H1 (cell line): ENCODE measurements around the gene CFAP141. TPM values are rescaled to one million over a fixed set of nuclear protein-coding genes. Genes with fewer than 3 reads are reported as not detected.

Experiments used
- CTCF ChIA-PET: fragments of 300-600 bp; sonication (Branson Sonifier 250); formaldehyde crosslinking; loops from one replicate; lab custom pipeline; 2021; ENCODE audit not compliant: partially characterized antibody; lab: Charles Lee
- POLR2A ChIA-PET: fragments of 300-600 bp; sonication (Branson Sonifier 250); formaldehyde crosslinking; loops from one replicate; lab custom pipeline; 2021; ENCODE audit warnings: inconsistent platforms; ENCODE audit not compliant: partially characterized antibody; lab: Charles Lee
- DNase-seq, 2 experiments: peaks; one replicate each; pipeline versions ENCODE4 v3.0.0 to v3.0.0-alpha.2; 2010 to 2022; ENCODE audit warnings: low spot score in 2 of 2, low read depth in 1 of 2, mixed read lengths in 1 of 2
- FAIRE-seq: peaks from 2 replicates; lab custom pipeline; 2011; peaks lifted over from hg19 to GRCh38; lab: Jason Lieb, UNC
- H2AFZ ChIP-seq: 2 replicates; pipeline ENCODE4 v1.8.1; 2012; ENCODE audit warnings: low read length, inconsistent platforms
- H2AK5ac ChIP-seq: 2 replicates; pipeline ENCODE4 v1.6.1; 2013; ENCODE audit warnings: low read depth, low read length
- H2BK120ac ChIP-seq: replicated peaks from 2 replicates; pipeline ENCODE3; 2013; ENCODE audit warnings: low read depth, low read length, inconsistent platforms
- H2BK12ac ChIP-seq: 2 replicates; pipeline ENCODE4 v1.6.1; 2013; ENCODE audit warnings: low read depth, low read length
- H2BK15ac ChIP-seq: 2 replicates; pipeline ENCODE4 v1.6.1; 2013; ENCODE audit warnings: low read length
- H2BK20ac ChIP-seq: 2 replicates; pipeline ENCODE4 v1.6.1; 2013; ENCODE audit warnings: low read length
- H2BK5ac ChIP-seq: 2 replicates; pipeline ENCODE4 v1.6.1; 2013; ENCODE audit warnings: low read depth, low read length
- H3K14ac ChIP-seq: 2 replicates; pipeline ENCODE4 v1.6.1; 2013; ENCODE audit warnings: inconsistent platforms; ENCODE audit not compliant: insufficient read length
- H3K18ac ChIP-seq: 2 replicates; pipeline ENCODE4 v1.6.1; 2013; ENCODE audit warnings: low read length; ENCODE audit errors: extremely low read depth
- H3K23ac ChIP-seq: 2 replicates; pipeline ENCODE4 v1.6.1; 2013; ENCODE audit warnings: inconsistent platforms; ENCODE audit not compliant: insufficient read length
- H3K23me2 ChIP-seq: 2 replicates; pipeline ENCODE4 v1.6.1; 2013; ENCODE audit warnings: low read depth, low read length
- H3K27ac ChIP-seq: 2 replicates; pipeline ENCODE4 v1.6.1; 2011; ENCODE audit warnings: low read depth, low read length, inconsistent platforms
- H3K27me3 ChIP-seq, 4 experiments: replicated peaks in 1 of 4; 1 replicate in 1 of 4; 2 replicates in 3 of 4; pipeline versions ENCODE4 v1.6.1 to v1.8.1; 2011 to 2013; ENCODE audit warnings: low read length in 3 of 4, mild to moderate bottlenecking in 3 of 4, inconsistent platforms in 2 of 4, mixed read lengths in 2 of 4, moderate library complexity in 1 of 4; ENCODE audit not compliant: control insufficient read depth in 3 of 4, insufficient read depth in 3 of 4; ENCODE audit errors: extremely low read depth in 1 of 4
- H3K36me3 ChIP-seq, 4 experiments: 2 replicates each; pipeline versions ENCODE4 v1.6.1 to v1.8.1; 2011 to 2013; ENCODE audit warnings: mild to moderate bottlenecking in 4 of 4, low read length in 3 of 4, moderate library complexity in 2 of 4, control low read depth in 1 of 4, inconsistent platforms in 1 of 4; ENCODE audit not compliant: insufficient read depth in 4 of 4, control insufficient read depth in 2 of 4
- H3K4ac ChIP-seq: replicated peaks from 2 replicates; pipeline ENCODE3; 2013; ENCODE audit warnings: low read length, low read depth, mixed read lengths, inconsistent platforms; ENCODE audit not compliant: insufficient read length
- H3K4me1 ChIP-seq, 4 experiments: replicated peaks in 1 of 4; 1 replicate in 1 of 4; 2 replicates in 3 of 4; pipeline versions ENCODE4 v1.6.1 to v1.8.1; 2011 to 2013; ENCODE audit warnings: low read length in 3 of 4, inconsistent platforms in 2 of 4, mixed read lengths in 1 of 4; ENCODE audit not compliant: insufficient read depth in 4 of 4, control insufficient read depth in 3 of 4
- H3K4me2 ChIP-seq, 2 experiments: 2 replicates each; pipeline versions ENCODE4 v1.6.1 to v1.8.1; 2011 to 2013; ENCODE audit warnings: low read depth in 2 of 2, low read length in 2 of 2, control low read depth in 1 of 2, inconsistent platforms in 1 of 2, mild to moderate bottlenecking in 1 of 2; ENCODE audit not compliant: insufficient read depth in 1 of 2
- H3K4me3 ChIP-seq, 4 experiments: fragments of 200-600, 300-600 bp in 1 of 4; sonication (generic), shearing (Covaris generic), sonication (Bioruptor Twin) in 1 of 4; 2 replicates each; pipeline versions ENCODE4 v1.5.1 to v1.8.1; 2011 to 2016; ENCODE audit warnings: low read length in 4 of 4, low read depth in 3 of 4, control low read depth in 2 of 4, inconsistent platforms in 2 of 4, mild to moderate bottlenecking in 2 of 4, mixed read lengths in 1 of 4, moderate library complexity in 1 of 4; ENCODE audit not compliant: insufficient read depth in 2 of 4; ENCODE audit errors: extremely low read depth in 1 of 4
- H3K56ac ChIP-seq: replicated peaks from 2 replicates; pipeline ENCODE3; 2013; ENCODE audit warnings: low read depth, mild to moderate bottlenecking, mixed read lengths, low read length, inconsistent platforms; ENCODE audit not compliant: insufficient read length
- H3K79me1 ChIP-seq: 2 replicates; pipeline ENCODE4 v1.6.1; 2013; ENCODE audit warnings: low read depth, low read length, control low read depth
- H3K79me2 ChIP-seq, 2 experiments: 2 replicates each; pipeline versions ENCODE4 v1.6.1 to v1.8.1; 2012 to 2013; ENCODE audit warnings: low read length in 2 of 2, mild to moderate bottlenecking in 2 of 2, inconsistent platforms in 1 of 2; ENCODE audit not compliant: insufficient read depth in 2 of 2, control insufficient read depth in 1 of 2
- H3K9ac ChIP-seq, 4 experiments: replicated peaks in 1 of 4; 1 replicate in 1 of 4; 2 replicates in 3 of 4; pipeline versions ENCODE4 v1.6.1 to v1.8.1; 2011 to 2013; ENCODE audit warnings: low read depth in 3 of 4, low read length in 3 of 4, control low read depth in 2 of 4, mild to moderate bottlenecking in 2 of 4, moderate library complexity in 2 of 4, inconsistent platforms in 1 of 4; ENCODE audit errors: extremely low read depth in 1 of 4
- H3K9me3 ChIP-seq, 2 experiments: 2 replicates each; pipeline versions ENCODE4 v1.6.1 to v1.8.1; 2012 to 2013; ENCODE audit warnings: mild to moderate bottlenecking in 2 of 2, moderate library complexity in 2 of 2, control low read depth in 1 of 2, inconsistent platforms in 1 of 2, low read depth in 1 of 2, low read length in 1 of 2, mixed read lengths in 1 of 2; ENCODE audit not compliant: insufficient read depth in 2 of 2
- H4K20me1 ChIP-seq, 2 experiments: replicated peaks in 1 of 2; 2 replicates each; pipeline versions ENCODE3 to v1.8.1; 2011 to 2013; ENCODE audit warnings: inconsistent platforms in 2 of 2, low read length in 2 of 2, mild to moderate bottlenecking in 1 of 2; ENCODE audit not compliant: insufficient read depth in 2 of 2, control insufficient read depth in 1 of 2
- H4K5ac ChIP-seq: 2 replicates; pipeline ENCODE4 v1.6.1; 2013; ENCODE audit warnings: low read length, low read depth, mixed read lengths, inconsistent platforms; ENCODE audit not compliant: insufficient read length
- H4K8ac ChIP-seq: 2 replicates; pipeline ENCODE4 v1.8.0; 2013; ENCODE audit warnings: mild to moderate bottlenecking, moderate library complexity, low read length, inconsistent platforms; ENCODE audit not compliant: insufficient read depth; ENCODE audit errors: extremely low read depth
- H4K91ac ChIP-seq: replicated peaks from 2 replicates; pipeline ENCODE3; 2013; ENCODE audit warnings: low read length, mixed read lengths, inconsistent platforms; ENCODE audit not compliant: insufficient read length
- BACH1 ChIP-seq: IDR thresholded peaks from 2 replicates; pipeline ENCODE4 v1.6.1; 2012; ENCODE audit warnings: low read length, improper control_type of control experiment
- CBX8 ChIP-seq: fragments of 300-800, 300-1000 bp; sonication (generic); IDR thresholded peaks from 2 replicates; pipeline ENCODE4 v1.7.1; 2016; ENCODE audit warnings: low read depth, low read length, borderline replicate concordance
- CHD2 ChIP-seq: IDR thresholded peaks from 2 replicates; pipeline ENCODE4 v1.6.1; 2012; ENCODE audit warnings: low read length, improper control_type of control experiment
- EGR1 ChIP-seq: IDR thresholded peaks from 2 replicates; pipeline ENCODE4 v1.6.1; 2011; ENCODE audit warnings: low read depth, low read length, borderline replicate concordance
- EZH2 ChIP-seq: fragments of 200-600 bp; sonication (generic); IDR thresholded peaks from 2 replicates; pipeline ENCODE4 v1.7.1; 2012; ENCODE audit warnings: low read depth, mild to moderate bottlenecking, moderate library complexity, low read length, inconsistent platforms; ENCODE audit not compliant: severe bottlenecking
- GTF2F1 ChIP-seq: IDR thresholded peaks from 2 replicates; pipeline ENCODE4 v1.6.1; 2012; ENCODE audit warnings: low read depth, low read length, improper control_type of control experiment, borderline replicate concordance
- HDAC2 ChIP-seq, 2 experiments: fragments of 300-600 bp in 1 of 2; sonication (generic) in 1 of 2; IDR thresholded peaks; 2 replicates each; pipeline ENCODE4 v1.6.1; 2011 to 2012; ENCODE audit warnings: low read depth in 2 of 2, low read length in 2 of 2, mild to moderate bottlenecking in 2 of 2, moderate library complexity in 2 of 2, borderline replicate concordance in 1 of 2, inconsistent platforms in 1 of 2
- JUN ChIP-seq: IDR thresholded peaks from 2 replicates; pipeline ENCODE4 v1.6.1; 2011; ENCODE audit warnings: low read depth, mild to moderate bottlenecking, improper control_type of control experiment, low read length
- KDM4A ChIP-seq: IDR thresholded peaks from one replicate; pipeline ENCODE4 v1.7.1; 2012; ENCODE audit warnings: low read depth, mild to moderate bottlenecking, moderate library complexity, low read length, inconsistent platforms; ENCODE audit not compliant: severe bottlenecking
- NRF1 ChIP-seq: IDR thresholded peaks from 2 replicates; pipeline ENCODE4 v1.6.1; 2011; ENCODE audit warnings: mild to moderate bottlenecking, low read depth, low read length, improper control_type of control experiment
- RAD21 ChIP-seq, 2 experiments: IDR thresholded peaks in 1 of 2; conservative IDR thresholded peaks in 1 of 2; 2 replicates each; pipeline ENCODE4 v1.6.1; 2011; ENCODE audit warnings: low read depth in 2 of 2, low read length in 2 of 2, improper control_type of control experiment in 1 of 2, inconsistent platforms in 1 of 2, mild to moderate bottlenecking in 1 of 2, moderate library complexity in 1 of 2
- SAP30 ChIP-seq: fragments of 300-600 bp; sonication (generic); IDR thresholded peaks from 2 replicates; pipeline ENCODE4 v1.7.1; 2012; ENCODE audit warnings: low read length, moderate library complexity, mild to moderate bottlenecking, inconsistent platforms; ENCODE audit not compliant: insufficient read depth, insufficient replicate concordance
- SP2 ChIP-seq: IDR thresholded peaks from 2 replicates; pipeline ENCODE4 v1.6.1; 2012; ENCODE audit warnings: mild to moderate bottlenecking, low read length, inconsistent platforms
- WGBS, 2 experiments: shearing (Covaris generic) in 1 of 2; methylation state at CpG; one replicate each; pipeline versions ENCODE4 v1.1.6 to v1.1.7; 2013 to 2015; ENCODE audit warnings: low lambda C conversion rate in 2 of 2, mixed read lengths in 2 of 2, inconsistent platforms in 1 of 2, low coverage in 1 of 2, missing lambda C conversion rate in 1 of 2; ENCODE audit not compliant: insufficient replicate concordance in 2 of 2, insufficient coverage in 1 of 2, insufficient read length in 1 of 2; ENCODE audit errors: extremely low coverage in 1 of 2, missing lambda C conversion rate in 1 of 2; 5-methylcytosine and 5-hydroxymethylcytosine counted together
- polyA plus RNA-seq, 7 experiments: library from polyadenylated mRNA; depleted of rRNA in 3 of 7; stranded (reverse) in 5 of 7; unstranded in 2 of 7; fragments of >200 nt in 5 of 7; fragments of 200-250 nt in 2 of 7; gene quantifications; 1 replicate in 5 of 7; 2 replicates in 1 of 7; 4 replicates in 1 of 7; pipeline versions ENCODE4 v1.2.1 to v1.2.3, GENCODE V29; 2011 to 2013; ENCODE audit warnings: missing spikeins in 2 of 7, mixed read lengths in 2 of 7
- total RNA-seq: library from RNA; stranded (reverse); fragmentation: NEBNext Ultra II Directional; extraction: Animal tissue kit (Norgen Biotek cat#: 25700); gene quantifications from 2 replicates; pipeline ENCODE4 v1.2.1, GENCODE V29; 2021

Gene CFAP141
- total and polyA plus RNA-seq, 2 of the 8 experiments (the other 6 are each of a cell fraction or from before 2014, with no cell fraction given): not detected

DNA sequence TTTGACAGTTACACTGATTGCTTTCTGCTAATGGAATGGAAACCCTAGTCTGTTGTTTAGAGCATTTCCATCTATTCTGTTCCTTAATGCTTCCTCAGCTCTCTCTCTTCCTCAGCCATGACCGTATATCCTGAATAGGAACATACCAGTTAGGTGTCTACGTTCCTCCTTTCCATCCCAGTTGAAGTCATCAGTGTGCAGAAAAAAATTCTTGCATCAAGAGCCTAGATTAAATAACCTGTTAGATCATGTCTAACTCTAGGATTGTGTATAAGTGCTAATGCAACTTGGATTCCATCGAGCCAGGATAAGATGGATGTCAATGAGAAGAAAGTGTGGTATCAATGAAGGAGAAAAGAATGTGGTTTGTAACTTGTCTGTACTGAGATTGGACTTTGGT, 33.4 kb upstream of the CFAP141 start:
- Histone ChIP-seq H3K4ac (no peak overlapping the region), H3K14ac (no peak overlapping the region), H3K79me1 (no peaks in the 10 kb centered on the region), H3K9me3 (no peaks in the 10 kb centered on the region), H2BK15ac (no peak overlapping the region), H3K23ac (no peak overlapping the region), H2BK12ac (no peak overlapping the region), H2AK5ac (no peak overlapping the region), H2BK120ac (no peak overlapping the region), H3K18ac (no peak overlapping the region), H2AFZ (no peak overlapping the region), H3K36me3 (peaks cover 36 to 92% (median 85%) of the 10 kb centered on the region in 4 experiments), H4K8ac (no peak overlapping the region), H3K4me3 (no peak overlapping the region), H3K79me2 (peaks cover 4 to 59% of the 10 kb centered on the region in 2 experiments; a peak in 3 of 4 replicates), H3K23me2 (no peaks in the 10 kb centered on the region), H4K20me1 (peaks cover 5% of the 10 kb centered on the region in 2 experiments), H3K4me2 (no peak overlapping the region), H3K4me1 (no peaks in the 10 kb centered on the region), H3K56ac (no peak overlapping the region), H3K9ac (no peak overlapping the region), H2BK20ac (no peak overlapping the region), H4K5ac (no peak overlapping the region), H3K27me3 (no peaks in the 10 kb centered on the region), H4K91ac (no peak overlapping the region), H2BK5ac (no peak overlapping the region), H3K27ac (no peak overlapping the region)
- CTCF ChIA-PET: no interaction called here
- POLR2A ChIA-PET: interaction anchor here (0.7 to 1.9 kb wide), 7 partner anchors 17 to 77 kb away, joined by 3 to 7 read pairs (median 3); no protein-coding TSS in a partner anchor
- no peak for TF ChIP-seq SAP30
- no peak for TF ChIP-seq CBX8
- TF ChIP-seq CHD2: no peak
- TF ChIP-seq NRF1: no peak
- TF ChIP-seq JUN: no peak
- no peak for TF ChIP-seq RAD21 (IDR thresholded peaks at IDR 0.05 in 1 of 2, conservative IDR thresholded peaks at IDR 0.05 in 1 of 2; ENCODE audit: low read depth in 2 of 2, low read length in 2 of 2)
- TF ChIP-seq KDM4A: no peak
- TF ChIP-seq BACH1: no peak
- no peak for TF ChIP-seq SP2
- no peak for TF ChIP-seq GTF2F1
- no peak for TF ChIP-seq HDAC2 (IDR thresholded peaks at IDR 0.05; ENCODE audit: borderline replicate concordance in 1 of 2, low read depth in 2 of 2, low read length in 2 of 2)
- no peak for TF ChIP-seq EGR1
- no peak for TF ChIP-seq EZH2
- WGBS, 2 experiments: 92% methylated on average over 3 of the region's 3 CpGs; no CpG with 5 or more reads in 1 of the 2 experiments
- DNase-seq (no peak), FAIRE-seq (no peak)
